Ishikawa (cell line): ENCODE data around the gene ANKRD65.

ENCODE experiments used
- CEBPB ChIP-seq: IDR thresholded peaks from 2 replicates; pipeline ENCODE4 v1.6.1; 2012
- CREB1 ChIP-seq: IDR thresholded peaks from 2 replicates; pipeline ENCODE4 v1.6.1; 2012; ENCODE audit warnings: low read depth
- EGR1 ChIP-seq: IDR thresholded peaks from 2 replicates; pipeline ENCODE4 v1.6.1; 2012
- EP300 ChIP-seq: IDR thresholded peaks from 2 replicates; pipeline ENCODE4 v1.6.1; 2012; ENCODE audit warnings: borderline replicate concordance
- FOXM1 ChIP-seq: IDR thresholded peaks from 2 replicates; pipeline ENCODE4 v1.6.1; 2012; ENCODE audit warnings: low read depth, borderline replicate concordance
- MAX ChIP-seq: IDR thresholded peaks from 2 replicates; pipeline ENCODE4 v1.6.1; 2012
- NFIC ChIP-seq: IDR thresholded peaks from 2 replicates; pipeline ENCODE4 v1.6.1; 2012
- RAD21 ChIP-seq: IDR thresholded peaks from 2 replicates; pipeline ENCODE4 v1.6.1; 2012; ENCODE audit warnings: low read depth
- TAF1 ChIP-seq: IDR thresholded peaks from 2 replicates; pipeline ENCODE4 v1.6.1; 2012; ENCODE audit warnings: low read depth, mild to moderate bottlenecking
- TCF12 ChIP-seq: IDR thresholded peaks from 2 replicates; pipeline ENCODE4 v1.6.1; 2012; ENCODE audit warnings: low read depth
- TEAD4 ChIP-seq: IDR thresholded peaks from 2 replicates; pipeline ENCODE4 v1.6.1; 2012
- YY1 ChIP-seq: IDR thresholded peaks from 2 replicates; pipeline ENCODE4 v1.6.1; 2012; ENCODE audit warnings: low read depth
- ZBTB7A ChIP-seq: IDR thresholded peaks from 2 replicates; pipeline ENCODE4 v1.6.1; 2012; ENCODE audit warnings: low read depth
- TF ChIP-seq, protein P1 (sequence below): IDR thresholded peaks from 2 replicates; pipeline ENCODE4 v1.6.1; 2012
- TF ChIP-seq, protein P2 (sequence below): IDR thresholded peaks from 2 replicates; pipeline ENCODE4 v1.6.1; 2012; ENCODE audit warnings: low read depth, mild to moderate bottlenecking

Gene ANKRD65

DNA sequence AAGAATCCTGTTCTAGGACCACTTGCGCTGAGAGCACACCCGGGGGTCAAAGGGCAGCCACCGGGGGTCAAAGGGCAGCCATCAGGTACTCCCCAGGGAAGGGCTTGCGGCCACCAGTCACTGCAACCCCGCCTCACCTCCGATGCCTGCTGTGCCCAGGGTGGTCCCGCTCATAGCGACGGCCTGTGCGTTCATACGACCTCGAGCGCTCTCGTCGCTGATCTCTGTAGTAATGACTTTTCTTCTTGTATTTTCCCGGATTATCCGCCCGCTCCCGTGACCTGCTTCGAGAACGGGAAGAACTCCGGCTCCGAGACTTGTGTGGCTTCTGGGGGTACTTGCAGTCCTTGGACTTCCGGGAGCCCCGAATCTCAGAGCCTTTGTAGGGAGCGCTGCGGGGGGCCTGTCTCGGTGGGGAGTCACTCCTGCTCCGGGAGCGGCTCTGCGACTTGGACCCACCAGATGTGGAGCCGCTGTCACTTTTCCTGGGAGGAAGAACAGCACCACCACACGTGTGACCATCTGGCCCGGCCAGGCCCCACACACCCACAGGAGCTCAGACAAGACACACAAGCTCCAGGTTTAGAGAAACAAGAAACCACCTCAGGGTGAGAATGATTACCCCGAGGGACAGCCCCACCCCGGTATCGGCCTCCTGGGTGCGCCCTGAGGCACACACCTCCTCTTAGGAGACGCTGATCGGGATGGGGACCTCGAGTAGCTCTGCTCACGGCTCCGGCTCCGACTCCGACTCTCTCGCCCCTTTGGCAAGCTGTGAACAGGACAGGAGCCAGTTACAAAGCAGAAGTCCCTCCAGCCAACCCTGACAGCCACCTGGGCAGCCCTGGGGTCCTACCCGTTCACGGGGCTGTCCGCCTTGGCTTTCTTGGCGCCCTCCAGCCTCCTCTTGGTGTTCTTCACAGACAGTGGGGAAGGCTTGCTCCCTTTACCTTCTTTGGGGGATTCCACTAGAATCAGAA, 33.7 kb downstream of the ANKRD65 start:
- TF ChIP-seq MAX (no peak), NFIC (no peak), ZBTB7A (no peak), EP300 (no peak), TCF12 (no peak), RAD21 (no peak), TAF1 (no peak), CREB1 (no peak), FOXM1 (no peak), YY1 (no peak), EGR1 (no peak), CEBPB (no peak), TEAD4 (no peak)
- TF ChIP-seq, protein P1, sequence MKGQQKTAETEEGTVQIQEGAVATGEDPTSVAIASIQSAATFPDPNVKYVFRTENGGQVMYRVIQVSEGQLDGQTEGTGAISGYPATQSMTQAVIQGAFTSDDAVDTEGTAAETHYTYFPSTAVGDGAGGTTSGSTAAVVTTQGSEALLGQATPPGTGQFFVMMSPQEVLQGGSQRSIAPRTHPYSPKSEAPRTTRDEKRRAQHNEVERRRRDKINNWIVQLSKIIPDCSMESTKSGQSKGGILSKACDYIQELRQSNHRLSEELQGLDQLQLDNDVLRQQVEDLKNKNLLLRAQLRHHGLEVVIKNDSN = no peak
- TF ChIP-seq, protein P2, sequence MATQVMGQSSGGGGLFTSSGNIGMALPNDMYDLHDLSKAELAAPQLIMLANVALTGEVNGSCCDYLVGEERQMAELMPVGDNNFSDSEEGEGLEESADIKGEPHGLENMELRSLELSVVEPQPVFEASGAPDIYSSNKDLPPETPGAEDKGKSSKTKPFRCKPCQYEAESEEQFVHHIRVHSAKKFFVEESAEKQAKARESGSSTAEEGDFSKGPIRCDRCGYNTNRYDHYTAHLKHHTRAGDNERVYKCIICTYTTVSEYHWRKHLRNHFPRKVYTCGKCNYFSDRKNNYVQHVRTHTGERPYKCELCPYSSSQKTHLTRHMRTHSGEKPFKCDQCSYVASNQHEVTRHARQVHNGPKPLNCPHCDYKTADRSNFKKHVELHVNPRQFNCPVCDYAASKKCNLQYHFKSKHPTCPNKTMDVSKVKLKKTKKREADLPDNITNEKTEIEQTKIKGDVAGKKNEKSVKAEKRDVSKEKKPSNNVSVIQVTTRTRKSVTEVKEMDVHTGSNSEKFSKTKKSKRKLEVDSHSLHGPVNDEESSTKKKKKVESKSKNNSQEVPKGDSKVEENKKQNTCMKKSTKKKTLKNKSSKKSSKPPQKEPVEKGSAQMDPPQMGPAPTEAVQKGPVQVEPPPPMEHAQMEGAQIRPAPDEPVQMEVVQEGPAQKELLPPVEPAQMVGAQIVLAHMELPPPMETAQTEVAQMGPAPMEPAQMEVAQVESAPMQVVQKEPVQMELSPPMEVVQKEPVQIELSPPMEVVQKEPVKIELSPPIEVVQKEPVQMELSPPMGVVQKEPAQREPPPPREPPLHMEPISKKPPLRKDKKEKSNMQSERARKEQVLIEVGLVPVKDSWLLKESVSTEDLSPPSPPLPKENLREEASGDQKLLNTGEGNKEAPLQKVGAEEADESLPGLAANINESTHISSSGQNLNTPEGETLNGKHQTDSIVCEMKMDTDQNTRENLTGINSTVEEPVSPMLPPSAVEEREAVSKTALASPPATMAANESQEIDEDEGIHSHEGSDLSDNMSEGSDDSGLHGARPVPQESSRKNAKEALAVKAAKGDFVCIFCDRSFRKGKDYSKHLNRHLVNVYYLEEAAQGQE = no peak

DNA sequence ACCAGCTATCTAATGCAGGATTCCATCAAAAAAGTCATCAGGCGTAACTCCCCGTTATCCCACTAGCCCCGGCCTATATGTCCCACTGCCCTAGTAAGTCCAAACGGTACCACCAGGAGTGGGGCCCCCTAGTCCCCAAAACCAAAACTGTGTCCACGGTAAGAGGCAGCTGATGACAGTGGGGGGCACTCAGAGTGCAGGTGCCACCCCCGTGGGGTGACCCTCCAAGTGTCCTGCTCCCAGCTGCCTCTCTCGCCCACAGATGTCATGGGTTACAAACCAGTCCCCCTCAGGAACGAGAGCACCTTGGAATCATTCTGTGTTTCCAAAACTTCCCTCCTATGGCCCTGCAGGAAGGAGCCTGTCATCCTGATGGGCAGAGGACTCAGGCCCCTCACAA, 35.1 kb downstream of the ANKRD65 start:
- no peak for TF ChIP-seq EGR1
- TF ChIP-seq, protein P1 = no peak
- TF ChIP-seq RAD21 = no peak
- no peak for TF ChIP-seq CEBPB
- no peak for TF ChIP-seq ZBTB7A
- no peak for TF ChIP-seq FOXM1
- no peak for TF ChIP-seq YY1
- TF ChIP-seq CREB1 = no peak
- TF ChIP-seq, protein P2 = no peak
- no peak for TF ChIP-seq NFIC
- no peak for TF ChIP-seq MAX
- no peak for TF ChIP-seq EP300
- no peak for TF ChIP-seq TCF12
- no peak for TF ChIP-seq TAF1
- TF ChIP-seq TEAD4 = no peak

DNA sequence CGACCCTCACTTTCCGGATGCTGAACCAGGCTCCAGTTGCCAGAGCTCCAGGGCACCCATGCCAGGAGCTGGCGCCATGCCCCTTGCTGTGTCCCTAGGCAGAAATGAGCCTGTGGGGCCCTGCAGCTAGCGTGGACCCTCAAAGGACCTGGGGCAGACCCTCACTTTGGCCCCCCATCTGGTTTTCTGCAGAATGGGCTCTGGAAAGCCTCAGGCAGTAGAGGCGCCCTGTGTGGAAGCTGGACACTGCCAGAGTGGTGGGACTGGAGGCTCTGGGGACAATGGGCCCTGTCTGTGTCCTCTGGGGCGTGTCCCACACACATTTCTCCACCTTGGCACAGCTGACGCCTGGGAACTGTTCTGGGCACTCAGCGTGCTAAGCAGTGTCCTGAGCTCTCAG, 39.8 kb downstream of the ANKRD65 start:
- TF ChIP-seq EGR1 = no peak
- no peak for TF ChIP-seq TEAD4
- TF ChIP-seq CEBPB = no peak
- no peak for TF ChIP-seq FOXM1
- no peak for TF ChIP-seq TAF1
- TF ChIP-seq, protein P2 = no peak
- TF ChIP-seq TCF12 = no peak
- TF ChIP-seq YY1 = no peak
- no peak for TF ChIP-seq NFIC
- no peak for TF ChIP-seq EP300
- TF ChIP-seq MAX = no peak
- TF ChIP-seq CREB1 = no peak
- TF ChIP-seq RAD21 = no peak
- TF ChIP-seq, protein P1 = no peak
- no peak for TF ChIP-seq ZBTB7A
